Dermis blood vessel endothelial cell (primary cell): ENCODE data around the gene LINC01488. TPM values are rescaled to one million over a fixed set of nuclear protein-coding genes. Genes with fewer than 3 reads are reported as not detected.
A peak's percentile ranks its signal among the peaks of the same experiment; 100 is the strongest.

ENCODE experiments used
- DNase-seq: peaks from one replicate; pipeline ENCODE4 v3.0.0; 2010
- total RNA-seq: library from RNA; depleted of rRNA; stranded (reverse); fragments of >200 nt; gene quantifications from 2 replicates; pipeline ENCODE4 v1.2.3, GENCODE V29; 2014

The LINC01488 gene
- total RNA-seq, 1 donor from 2014 or later: not detected

DNA sequence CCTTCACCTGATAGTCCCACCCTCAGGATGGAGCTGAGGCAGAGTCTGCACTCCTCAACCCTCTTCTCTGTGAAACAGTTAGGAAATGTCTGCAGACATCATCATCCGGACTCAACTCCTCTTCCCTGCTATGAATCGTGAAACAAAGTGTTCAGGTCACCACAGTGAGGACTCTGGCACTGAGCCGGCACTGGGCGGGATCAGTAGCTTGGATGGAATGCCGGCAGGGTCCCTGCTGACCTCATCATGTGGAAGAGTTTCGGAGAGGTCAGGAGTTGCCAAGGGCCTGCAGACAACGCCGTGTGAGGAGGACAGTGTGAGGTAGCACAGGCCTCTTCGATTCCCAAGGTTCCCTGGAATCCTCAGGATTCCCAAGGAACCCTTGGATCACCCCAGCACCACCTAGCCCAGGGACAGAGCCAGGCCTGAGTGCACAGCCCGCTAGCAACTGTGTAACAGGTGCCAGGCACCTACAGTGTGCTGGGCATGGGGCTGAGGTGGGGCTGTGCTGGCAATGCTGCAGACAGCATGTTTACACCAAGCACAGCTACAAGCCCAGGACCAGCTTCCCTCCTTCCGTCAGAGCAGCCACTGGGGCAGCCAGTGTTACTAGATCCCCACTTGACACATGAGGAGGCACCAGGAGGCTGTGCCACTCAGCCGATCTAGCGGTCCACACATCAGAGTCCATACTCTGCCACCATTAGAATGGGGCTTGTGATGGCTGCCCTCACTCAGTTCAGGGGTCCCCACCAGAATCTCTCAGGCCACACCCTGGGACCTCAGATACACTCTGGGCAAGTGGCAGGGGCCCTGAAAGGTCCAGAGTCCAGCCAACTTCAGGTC, 693 bp upstream of the LINC01488 start:
- DNase-seq: peak; percentile 61

- DNase-seq: no peak
These were observed 859 bp downstream of the LINC01488 start for GRCh38 chr11:69482322-69482721.

DNA sequence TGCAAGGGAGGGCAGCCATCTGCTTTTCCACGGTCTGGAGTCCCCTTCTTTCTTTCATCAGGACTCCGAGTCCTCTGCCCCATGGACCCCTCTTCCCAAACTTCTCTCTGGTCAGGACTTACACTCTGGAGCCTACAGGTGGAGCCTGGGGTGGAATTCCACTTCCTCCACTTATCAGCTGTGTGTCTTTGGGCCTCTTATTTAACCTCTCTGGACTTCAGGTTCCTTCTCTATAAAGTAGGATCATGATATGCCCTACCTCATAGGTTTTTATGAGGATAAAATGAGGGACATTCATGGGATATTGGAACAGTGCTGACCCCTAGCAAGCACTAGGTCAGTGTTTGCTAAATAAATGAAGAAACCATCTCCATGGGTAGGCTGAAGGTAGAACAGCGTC, 1.7 kb downstream of the LINC01488 start:
- DNase-seq: no peak

DNA sequence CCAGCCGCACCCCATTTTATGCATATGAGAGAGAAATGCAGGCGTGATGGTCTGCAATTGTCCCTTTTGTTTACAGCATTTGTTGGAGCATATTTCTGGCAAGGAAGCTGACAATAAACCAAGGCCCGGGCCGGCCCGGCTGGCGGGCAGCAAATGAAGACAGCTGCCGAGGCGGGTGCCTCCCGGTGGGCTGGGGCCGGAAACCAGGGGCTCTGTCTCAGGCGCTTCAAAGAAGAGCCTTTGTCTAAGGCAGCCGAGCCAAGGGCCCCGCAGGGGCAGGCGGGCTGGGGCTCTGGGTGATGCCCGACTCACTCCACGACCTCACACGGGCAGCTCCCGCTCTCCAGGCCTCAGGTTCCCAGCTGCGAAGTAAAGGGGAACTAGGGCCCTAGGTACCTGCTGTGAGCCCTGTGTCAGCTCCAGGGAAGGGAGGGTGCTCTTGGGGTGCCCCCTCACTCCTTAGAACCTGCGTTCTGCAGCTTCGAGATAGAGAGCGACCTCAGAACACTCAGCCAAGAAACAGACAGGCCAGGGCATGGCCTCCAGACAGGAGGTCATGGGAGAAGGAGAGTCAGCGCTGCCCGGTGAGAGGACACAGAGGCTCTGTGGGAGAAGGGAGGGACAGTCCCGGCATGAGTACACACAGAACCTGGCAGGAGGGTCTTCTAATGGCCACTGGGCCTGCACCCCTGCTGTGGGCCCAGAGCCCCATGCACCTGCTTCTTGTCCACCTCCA, 2.4 kb downstream of the LINC01488 start:
- DNase-seq: no peak

GRCh38 chr11:69484427-69485259, 3.2 kb downstream of the LINC01488 start:
- no peak for DNase-seq

GRCh38 chr11:69485337-69486041, 4.0 kb downstream of the LINC01488 start:
- DNase-seq: no peak

DNA sequence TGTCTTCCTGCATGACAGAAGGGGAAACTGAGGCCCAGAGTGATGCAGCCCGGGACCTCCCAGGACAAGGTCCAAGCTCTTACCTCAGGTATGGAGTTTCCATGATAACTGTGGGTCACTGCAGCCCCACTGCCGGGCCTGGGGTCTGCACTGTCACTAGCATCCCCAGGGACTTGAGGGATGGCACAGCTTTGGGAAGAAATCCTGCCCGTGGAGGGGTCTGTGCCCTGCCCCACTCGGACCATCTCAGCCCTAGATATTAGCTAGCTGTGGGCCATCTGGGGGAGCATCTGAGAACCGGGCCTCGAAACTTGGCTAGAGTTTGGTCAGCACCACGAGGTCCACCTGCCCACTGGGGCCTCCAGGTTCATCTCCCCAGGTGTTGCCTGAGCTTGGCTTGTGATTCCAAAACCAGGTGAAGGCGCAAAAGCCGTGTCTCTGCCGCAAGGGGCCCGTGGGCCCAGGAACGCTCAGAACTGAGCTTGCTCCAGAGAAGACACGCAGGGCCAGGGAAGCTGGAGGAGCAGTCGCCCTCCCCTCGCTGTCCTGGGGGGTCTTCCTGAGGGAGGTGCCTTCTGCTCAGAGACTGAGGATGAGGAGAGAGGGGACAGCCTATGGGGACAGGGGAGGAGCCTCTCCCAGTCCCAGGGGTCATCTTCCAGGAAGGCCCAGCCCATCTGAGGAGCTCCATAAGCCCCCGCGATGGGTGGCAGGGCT, 4.8 kb downstream of the LINC01488 start:
- no peak for DNase-seq

- no peak for DNase-seq
These were observed 5.4 kb downstream of the LINC01488 start for GRCh38 chr11:69486773-69487291.

- no peak for DNase-seq
These were observed 5.9 kb downstream of the LINC01488 start for GRCh38 chr11:69487391-69487790.

DNA sequence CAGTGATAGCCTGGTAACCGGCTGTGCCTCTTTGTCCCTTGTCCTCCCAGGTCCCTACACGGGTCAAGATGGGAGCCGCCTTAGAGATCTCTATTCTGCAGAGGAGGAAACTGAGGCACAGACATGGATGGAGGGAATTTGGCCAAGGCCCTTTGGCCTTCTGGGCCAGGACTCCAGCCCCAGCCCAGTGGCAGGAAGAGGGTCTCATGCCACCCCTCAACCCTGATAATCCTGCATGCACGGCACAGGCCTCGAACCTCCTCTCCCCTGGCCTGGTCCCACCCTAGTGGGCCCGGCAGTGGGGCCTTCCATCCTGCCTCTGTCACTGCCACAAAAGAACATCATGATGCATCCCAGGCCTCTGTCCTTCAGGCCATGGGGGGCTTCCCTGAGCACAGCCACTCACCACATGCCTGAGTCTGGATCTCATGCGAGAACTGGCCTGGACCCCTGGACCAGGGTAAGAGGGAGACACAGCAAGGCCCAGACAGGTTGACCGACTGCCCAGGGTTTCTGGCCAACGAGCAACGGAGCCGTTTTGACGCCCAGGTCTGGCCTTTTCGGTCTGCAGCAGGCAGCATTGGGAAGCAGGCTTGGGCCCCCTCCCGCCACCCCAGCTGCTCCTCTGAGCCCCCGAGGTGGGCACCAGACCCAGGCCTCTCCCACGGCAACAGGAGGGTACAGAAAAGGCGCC, 6.5 kb downstream of the LINC01488 start:
- DNase-seq: no peak

- no peak for DNase-seq
These were observed 7.1 kb downstream of the LINC01488 start for GRCh38 chr11:69488543-69488940.

- DNase-seq: no peak
These were observed 7.7 kb downstream of the LINC01488 start for GRCh38 chr11:69489031-69489745.

- no peak for DNase-seq
These were observed 8.4 kb downstream of the LINC01488 start for GRCh38 chr11:69489746-69490365.

DNA sequence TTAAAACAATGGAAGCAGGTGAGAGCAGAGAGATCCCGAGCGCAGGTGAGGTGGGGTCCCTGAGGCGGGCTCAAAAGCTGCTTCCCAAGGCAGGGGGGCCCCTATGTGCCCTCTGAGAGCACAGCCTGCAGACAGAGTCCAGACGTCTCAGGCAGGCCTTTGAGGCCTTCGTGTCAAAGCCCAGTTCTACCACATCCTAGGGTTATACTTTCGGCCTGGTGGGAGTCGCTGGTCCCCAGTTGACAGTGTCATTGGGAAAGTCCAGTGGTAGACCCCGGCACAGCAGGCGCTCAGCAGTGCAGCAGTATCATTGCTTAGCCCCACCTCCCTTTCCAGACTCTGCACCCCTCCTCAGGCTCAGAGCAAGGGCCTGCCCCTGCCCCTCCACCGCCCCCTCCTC, 9.1 kb downstream of the LINC01488 start:
- no peak for DNase-seq

- no peak for DNase-seq
These were observed 9.9 kb downstream of the LINC01488 start for GRCh38 chr11:69491071-69492031.

GRCh38 chr11:69492201-69492991, 10.9 kb downstream of the LINC01488 start:
- no peak for DNase-seq
